ENCODE data around the gene COL5A3.

GRCh38 chr19:10009714-10010224 lies 535 bp downstream of the COL5A3 start:
- TF ChIP-seq, protein P1, sequence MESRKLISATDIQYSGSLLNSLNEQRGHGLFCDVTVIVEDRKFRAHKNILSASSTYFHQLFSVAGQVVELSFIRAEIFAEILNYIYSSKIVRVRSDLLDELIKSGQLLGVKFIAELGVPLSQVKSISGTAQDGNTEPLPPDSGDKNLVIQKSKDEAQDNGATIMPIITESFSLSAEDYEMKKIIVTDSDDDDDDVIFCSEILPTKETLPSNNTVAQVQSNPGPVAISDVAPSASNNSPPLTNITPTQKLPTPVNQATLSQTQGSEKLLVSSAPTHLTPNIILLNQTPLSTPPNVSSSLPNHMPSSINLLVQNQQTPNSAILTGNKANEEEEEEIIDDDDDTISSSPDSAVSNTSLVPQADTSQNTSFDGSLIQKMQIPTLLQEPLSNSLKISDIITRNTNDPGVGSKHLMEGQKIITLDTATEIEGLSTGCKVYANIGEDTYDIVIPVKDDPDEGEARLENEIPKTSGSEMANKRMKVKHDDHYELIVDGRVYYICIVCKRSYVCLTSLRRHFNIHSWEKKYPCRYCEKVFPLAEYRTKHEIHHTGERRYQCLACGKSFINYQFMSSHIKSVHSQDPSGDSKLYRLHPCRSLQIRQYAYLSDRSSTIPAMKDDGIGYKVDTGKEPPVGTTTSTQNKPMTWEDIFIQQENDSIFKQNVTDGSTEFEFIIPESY (IDR thresholded peaks at IDR 0.05): no peak
- TF ChIP-seq JUND (IDR thresholded peaks at IDR 0.05): no peak
